Activated B cell treated with CpG ODN at 0.5 μM for 24 hours (primary cell): ENCODE data around the gene WDR49. TPM values are rescaled to one million over a fixed set of nuclear protein-coding genes. Genes with fewer than 3 reads are reported as not detected.

ENCODE experiments used
- ATAC-seq: fragments of 200-7000 bp; cut with Tn5 transposase; one replicate; pipeline ENCODE4 v1.10.0; 2021; ENCODE audit warnings: low read depth, mild to moderate bottlenecking, moderate library complexity
- CTCF ChIA-PET: fragments of 350-600 bp; sonication (Branson Sonifier 250); formaldehyde crosslinking; loops from one replicate; lab custom pipeline; 2021; ENCODE audit warnings: antibody characterized with exemption; lab: Charles Lee
- POLR2A ChIA-PET: fragments of 350-600 bp; sonication (Branson Sonifier 250); formaldehyde crosslinking; loops from one replicate; lab custom pipeline; 2021; ENCODE audit warnings: antibody characterized with exemption; lab: Charles Lee
- DNase-seq: peaks from one replicate; pipeline ENCODE4 v3.0.0; 2022
- H3K27ac Mint-ChIP-seq: one replicate; pipeline ENCODE4 v1.8.0; 2020; ENCODE audit warnings: mixed read lengths
- H3K27me3 Mint-ChIP-seq: one replicate; pipeline ENCODE4 v1.8.0; 2021; ENCODE audit warnings: mixed read lengths
- H3K36me3 Mint-ChIP-seq: one replicate; pipeline ENCODE4 v1.8.0; 2021; ENCODE audit warnings: low read depth, mixed read lengths
- H3K4me1 Mint-ChIP-seq: one replicate; pipeline ENCODE4 v1.8.0; 2021; ENCODE audit warnings: mixed read lengths
- H3K4me3 Mint-ChIP-seq: one replicate; pipeline ENCODE4 v1.8.0; 2020; ENCODE audit warnings: mild to moderate bottlenecking, mixed read lengths
- H3K9me3 Mint-ChIP-seq: one replicate; pipeline ENCODE4 v1.8.0; 2020; ENCODE audit warnings: mixed read lengths
- intact Hi-C: fragments of 100-400 bp; cut with micrococcal nuclease; formaldehyde crosslinking; loops from one replicate; pipeline ENCODE4 v1.15.1; 2024
- total RNA-seq: library from RNA; stranded (reverse); gene quantifications from 2 replicates; pipeline ENCODE4 v1.2.3, GENCODE V29; 2022
- TF ChIP-seq, protein P1 (sequence below): fragments of 200-600 bp; IDR thresholded peaks from one replicate; pipeline ENCODE4 v1.8.0; 2022; ENCODE audit warnings: antibody characterized with exemption, mild to moderate bottlenecking

Gene WDR49
- total RNA-seq, 1 donor from 2014 or later, result 0.49 TPM

DNA sequence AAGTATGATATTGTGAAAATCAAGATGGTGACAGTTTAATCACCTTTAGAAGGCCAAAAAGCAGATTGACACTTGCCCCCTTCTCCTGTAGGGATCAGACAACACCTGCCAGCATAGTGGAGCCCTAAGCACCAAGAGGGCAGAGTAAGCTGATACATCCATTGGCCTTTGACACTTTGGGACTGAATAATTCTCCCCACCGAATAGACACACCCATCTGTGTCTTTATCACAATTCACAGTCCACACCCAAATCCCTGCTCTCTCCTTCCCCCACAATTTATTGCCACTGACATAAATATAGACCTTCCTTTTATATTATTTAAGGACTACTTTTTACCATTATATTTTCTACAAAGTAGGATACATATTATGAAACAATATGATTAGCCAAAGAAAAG is 3.1 kb upstream of the WDR49 start:
- Mint-ChIP-seq H3K36me3 (no peaks in the 10 kb centered on the region), H3K27ac (no peak overlapping the region), H3K4me1 (peaks cover 12% of the 10 kb centered on the region), H3K27me3 (peaks cover 4% of the 10 kb centered on the region), H3K4me3 (no peak overlapping the region), H3K9me3 (peaks cover 2% of the 10 kb centered on the region)
- ATAC-seq (no peak), DNase-seq (no peak)
- intact Hi-C loops, result no loop called here
- ChIA-PET CTCF (no interaction called here), POLR2A (no interaction called here)
- TF ChIP-seq, protein P1, sequence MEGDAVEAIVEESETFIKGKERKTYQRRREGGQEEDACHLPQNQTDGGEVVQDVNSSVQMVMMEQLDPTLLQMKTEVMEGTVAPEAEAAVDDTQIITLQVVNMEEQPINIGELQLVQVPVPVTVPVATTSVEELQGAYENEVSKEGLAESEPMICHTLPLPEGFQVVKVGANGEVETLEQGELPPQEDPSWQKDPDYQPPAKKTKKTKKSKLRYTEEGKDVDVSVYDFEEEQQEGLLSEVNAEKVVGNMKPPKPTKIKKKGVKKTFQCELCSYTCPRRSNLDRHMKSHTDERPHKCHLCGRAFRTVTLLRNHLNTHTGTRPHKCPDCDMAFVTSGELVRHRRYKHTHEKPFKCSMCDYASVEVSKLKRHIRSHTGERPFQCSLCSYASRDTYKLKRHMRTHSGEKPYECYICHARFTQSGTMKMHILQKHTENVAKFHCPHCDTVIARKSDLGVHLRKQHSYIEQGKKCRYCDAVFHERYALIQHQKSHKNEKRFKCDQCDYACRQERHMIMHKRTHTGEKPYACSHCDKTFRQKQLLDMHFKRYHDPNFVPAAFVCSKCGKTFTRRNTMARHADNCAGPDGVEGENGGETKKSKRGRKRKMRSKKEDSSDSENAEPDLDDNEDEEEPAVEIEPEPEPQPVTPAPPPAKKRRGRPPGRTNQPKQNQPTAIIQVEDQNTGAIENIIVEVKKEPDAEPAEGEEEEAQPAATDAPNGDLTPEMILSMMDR, result no peak

- H3K9me3 Mint-ChIP-seq, result peaks cover 2% of the 10 kb centered on the region
- no peak for DNase-seq
- H3K4me3 Mint-ChIP-seq, result no peak overlapping the region
- ChIA-PET POLR2A (no interaction called here), CTCF (no interaction called here)
- peaks cover 26% of the 10 kb centered on the region for H3K4me1 Mint-ChIP-seq
- no peak for ATAC-seq
- no peaks in the 10 kb centered on the region for H3K27me3 Mint-ChIP-seq
- intact Hi-C loops, result no loop called here
- no peaks in the 10 kb centered on the region for H3K36me3 Mint-ChIP-seq
- peak overlapping the region; percentile 6 for H3K27ac Mint-ChIP-seq
- TF ChIP-seq, protein P1, result no peak
Measured at GRCh38 chr3:167653155-167653554, 587 bp downstream of the WDR49 start.

DNA sequence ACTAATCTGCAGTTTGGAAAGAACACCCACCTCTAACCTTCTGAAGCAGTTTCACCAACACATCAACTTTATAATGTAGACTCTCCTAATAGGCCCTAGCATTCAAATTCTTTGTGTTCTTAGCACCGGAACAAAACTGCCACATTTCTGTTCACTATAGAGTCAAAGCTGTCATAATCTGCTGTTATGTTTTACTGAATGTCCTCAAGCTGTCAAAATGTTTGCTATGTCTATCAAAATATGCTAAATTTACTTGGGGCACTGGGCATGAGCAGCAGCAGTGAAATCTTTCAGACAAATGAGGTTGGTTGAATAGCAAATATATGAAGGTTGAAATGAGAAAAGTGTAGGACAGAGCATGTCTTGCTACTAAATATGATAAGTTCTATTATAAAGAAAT is 1.9 kb downstream of the WDR49 start:
- no peaks in the 10 kb centered on the region for H3K27me3 Mint-ChIP-seq
- no peak overlapping the region for H3K27ac Mint-ChIP-seq
- peaks cover 26% of the 10 kb centered on the region for H3K4me1 Mint-ChIP-seq
- ATAC-seq (no peak), DNase-seq (no peak)
- no peaks in the 10 kb centered on the region for H3K36me3 Mint-ChIP-seq
- intact Hi-C loops, result no loop called here
- peaks cover 2% of the 10 kb centered on the region for H3K9me3 Mint-ChIP-seq
- ChIA-PET POLR2A (no interaction called here), CTCF (no interaction called here)
- H3K4me3 Mint-ChIP-seq, result no peak overlapping the region
- TF ChIP-seq, protein P1, result no peak

- no peak for DNase-seq
- no peaks in the 10 kb centered on the region for H3K9me3 Mint-ChIP-seq
- TF ChIP-seq, protein P1, result no peak
- no peak overlapping the region for H3K27ac Mint-ChIP-seq
- ATAC-seq, result no peak
- intact Hi-C loops, result no loop called here
- no peaks in the 10 kb centered on the region for H3K36me3 Mint-ChIP-seq
- H3K4me1 Mint-ChIP-seq, result peaks cover 26% of the 10 kb centered on the region
- ChIA-PET CTCF (no interaction called here), POLR2A (no interaction called here)
- no peaks in the 10 kb centered on the region for H3K27me3 Mint-ChIP-seq
- no peak overlapping the region for H3K4me3 Mint-ChIP-seq
Measured at GRCh38 chr3:167650459-167650858, 3.3 kb downstream of the WDR49 start.

DNA sequence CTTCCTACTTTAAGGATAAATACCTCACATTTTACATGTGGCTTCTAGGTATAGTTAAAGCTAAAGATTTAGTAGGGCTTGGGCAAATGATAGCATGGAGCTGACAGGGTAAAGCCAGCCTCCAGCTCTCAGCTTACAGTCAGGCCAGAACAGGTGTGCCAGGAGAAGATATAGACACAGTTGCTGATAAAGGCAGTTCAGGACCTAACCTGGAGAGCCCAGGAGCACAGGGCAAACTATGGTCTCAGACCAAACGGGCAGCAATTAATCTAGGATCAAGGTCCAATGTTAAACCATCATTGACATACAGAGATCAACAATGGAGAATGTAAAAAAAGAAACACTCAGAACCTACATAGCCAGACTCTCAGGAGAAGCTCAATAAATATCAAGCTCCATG is 4.0 kb downstream of the WDR49 start:
- H3K27me3 Mint-ChIP-seq, result no peaks in the 10 kb centered on the region
- no peaks in the 10 kb centered on the region for H3K36me3 Mint-ChIP-seq
- DNase-seq (no peak), ATAC-seq (no peak)
- H3K4me3 Mint-ChIP-seq, result no peak overlapping the region
- no peaks in the 10 kb centered on the region for H3K9me3 Mint-ChIP-seq
- CTCF ChIA-PET, result no interaction called here
- POLR2A ChIA-PET, result no interaction called here
- no peak overlapping the region for H3K27ac Mint-ChIP-seq
- peaks cover 26% of the 10 kb centered on the region for H3K4me1 Mint-ChIP-seq
- intact Hi-C loops, result no loop called here
- TF ChIP-seq, protein P1, result no peak
